CD14-positive monocyte (primary cell): ENCODE data around the gene POLR2B. TPM values are rescaled to one million over a fixed set of nuclear protein-coding genes. Genes with fewer than 3 reads are reported as not detected.

ENCODE experiments used
- DNase-seq, 3 donors: peaks; one replicate each; pipeline ENCODE4 v3.0.0-alpha.2; 2011 to 2022
- H2AFZ ChIP-seq: 2 replicates; pipeline ENCODE4 v1.6.0; 2012; ENCODE audit warnings: mild to moderate bottlenecking, low read depth, low read length, inconsistent platforms; ENCODE audit not compliant: insufficient read depth, poor library complexity, severe bottlenecking
- H3K27ac ChIP-seq, 2 donors: 1 replicate in 1 of 2; 2 replicates in 1 of 2; pipeline ENCODE4 v1.5.1; 2012 to 2013; ENCODE audit warnings: low read length in 2 of 2, control low read depth in 1 of 2, inconsistent platforms in 1 of 2, low read depth in 1 of 2, mild to moderate bottlenecking in 1 of 2
- H3K27me3 ChIP-seq, 2 donors: one replicate each; pipeline versions ENCODE4 v1.6.0 to v1.6.1; 2011 to 2013; ENCODE audit warnings: low read length in 2 of 2; ENCODE audit not compliant: control insufficient read depth in 2 of 2, insufficient read depth in 2 of 2
- H3K36me3 ChIP-seq, 2 donors: replicated peaks in 1 of 2; 1 replicate in 1 of 2; 2 replicates in 1 of 2; pipeline versions ENCODE4 v1.5.1 to v1.6.1; 2012 to 2013; ENCODE audit warnings: low read length in 2 of 2, control low read depth in 1 of 2, inconsistent platforms in 1 of 2, mild to moderate bottlenecking in 1 of 2; ENCODE audit not compliant: insufficient read depth in 2 of 2, control insufficient read depth in 1 of 2
- H3K4me1 ChIP-seq, 2 donors: 1 replicate in 1 of 2; 2 replicates in 1 of 2; pipeline versions ENCODE4 v1.5.1 to v1.6.1; 2012 to 2013; ENCODE audit warnings: low read length in 2 of 2, control low read depth in 1 of 2, inconsistent platforms in 1 of 2, mild to moderate bottlenecking in 1 of 2, moderate library complexity in 1 of 2; ENCODE audit not compliant: insufficient read depth in 2 of 2, control insufficient read depth in 1 of 2
- H3K4me2 ChIP-seq: replicated peaks from 2 replicates; pipeline ENCODE3; 2012; ENCODE audit warnings: low read length, moderate library complexity, mild to moderate bottlenecking; ENCODE audit not compliant: poor library complexity, severe bottlenecking; ENCODE audit errors: extremely low read depth
- H3K4me3 ChIP-seq, 3 experiments: fragments of 200-600 bp in 1 of 3; sonication (generic) in 1 of 3; replicated peaks in 1 of 3; 1 replicate in 2 of 3; 2 replicates in 1 of 3; pipeline ENCODE4 v1.5.1; 2011 to 2013; ENCODE audit warnings: low read length in 3 of 3, mild to moderate bottlenecking in 3 of 3, control low read depth in 2 of 3, low read depth in 2 of 3, inconsistent platforms in 1 of 3, moderate library complexity in 1 of 3
- H3K79me2 ChIP-seq: 2 replicates; pipeline ENCODE4 v1.6.0; 2012; ENCODE audit warnings: mild to moderate bottlenecking, control low read depth, inconsistent platforms, low read length, moderate library complexity; ENCODE audit not compliant: insufficient read depth
- H3K9ac ChIP-seq: 2 replicates; pipeline ENCODE4 v1.6.0; 2017; ENCODE audit warnings: low read length, mild to moderate bottlenecking; ENCODE audit not compliant: insufficient read depth, poor library complexity, severe bottlenecking
- H3K9me3 ChIP-seq, 2 donors: replicated peaks in 1 of 2; 1 replicate in 1 of 2; 2 replicates in 1 of 2; pipeline versions ENCODE4 v1.5.1 to v1.6.1; 2012 to 2013; ENCODE audit warnings: low read length in 2 of 2, control low read depth in 1 of 2; ENCODE audit not compliant: control insufficient read depth in 1 of 2, insufficient read depth in 1 of 2
- H4K20me1 ChIP-seq: 2 replicates; pipeline ENCODE4 v1.6.0; 2012; ENCODE audit warnings: mild to moderate bottlenecking, low read length, control low read depth, moderate library complexity; ENCODE audit not compliant: insufficient read depth
- H3K27ac Mint-ChIP-seq, 7 donors: one replicate each; pipeline ENCODE4 v1.8.0; 2020; ENCODE audit warnings: mild to moderate bottlenecking in 7 of 7, mixed read lengths in 7 of 7, moderate library complexity in 6 of 7, inconsistent platforms in 2 of 7
- H3K27me3 Mint-ChIP-seq, 3 donors: one replicate each; pipeline ENCODE4 v1.8.0; 2021 to 2022; ENCODE audit warnings: low read depth in 3 of 3, mild to moderate bottlenecking in 3 of 3, mixed read lengths in 3 of 3, moderate library complexity in 3 of 3, inconsistent platforms in 1 of 3
- H3K36me3 Mint-ChIP-seq, 2 donors: one replicate each; pipeline ENCODE4 v1.8.0; 2020; ENCODE audit warnings: mixed read lengths in 2 of 2, inconsistent platforms in 1 of 2, mild to moderate bottlenecking in 1 of 2
- H3K4me1 Mint-ChIP-seq: one replicate; pipeline ENCODE4 v1.8.0; 2020; ENCODE audit warnings: mild to moderate bottlenecking, mixed read lengths
- H3K4me3 Mint-ChIP-seq, 2 donors: one replicate each; pipeline ENCODE4 v1.8.0; 2020; ENCODE audit warnings: mild to moderate bottlenecking in 2 of 2, mixed read lengths in 2 of 2, moderate library complexity in 1 of 2
- H3K9me3 Mint-ChIP-seq, 7 donors: one replicate each; pipeline ENCODE4 v1.8.0; 2020 to 2022; ENCODE audit warnings: mixed read lengths in 7 of 7, mild to moderate bottlenecking in 6 of 7, moderate library complexity in 6 of 7, inconsistent platforms in 2 of 7
- WGBS: methylation state at CpG from one replicate; pipeline ENCODE4 v1.1.5; 2013; ENCODE audit warnings: missing lambda C conversion rate; ENCODE audit not compliant: insufficient coverage; 5-methylcytosine and 5-hydroxymethylcytosine counted together
- intact Hi-C, 2 donors: fragments of 100-400 bp; cut with micrococcal nuclease; formaldehyde crosslinking; loops; one replicate each; pipeline versions ENCODE4 v1.15.0 to v1.15.1; 2023
- polyA plus RNA-seq, 3 donors: library from polyadenylated mRNA; depleted of rRNA in 1 of 3; unstranded in 2 of 3; stranded (reverse) in 1 of 3; fragments of 300-500 nt in 2 of 3; fragments of >200 nt in 1 of 3; fragmentation: Illumina TruSeq in 2 of 3; gene quantifications; 1 replicate in 2 of 3; 2 replicates in 1 of 3; pipeline ENCODE4 v1.2.3, GENCODE V29; 2012 to 2021
- TF ChIP-seq, protein P1 (sequence below): fragments of 200-600 bp; IDR thresholded peaks from one replicate; pipeline ENCODE4 v1.8.0; 2022; ENCODE audit warnings: antibody characterized with exemption, mild to moderate bottlenecking

POLR2B gene
- polyA plus RNA-seq, 3 donors = 29.0 to 42.1 (median 36.1) TPM

DNA sequence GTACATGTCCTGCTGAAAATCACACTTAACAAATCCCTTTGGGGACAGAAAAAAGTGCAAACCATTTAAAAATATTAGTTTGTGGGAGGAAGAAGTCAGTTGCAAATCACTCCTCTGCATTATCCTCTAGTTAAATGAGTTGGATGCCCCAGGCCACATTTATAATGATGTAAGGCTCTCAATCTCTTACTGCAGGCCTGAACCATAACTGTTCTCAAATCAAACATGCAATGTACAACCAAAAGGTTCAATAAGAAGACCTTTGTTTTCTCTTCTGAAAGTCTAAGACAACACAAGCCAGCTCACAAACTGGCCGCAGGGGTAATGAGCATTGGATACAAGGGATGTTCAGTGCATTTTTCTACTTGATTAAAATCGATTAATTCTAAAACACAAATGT is 91.8 kb downstream of the POLR2B start:
- DNase-seq = no peak
- Mint-ChIP-seq H3K4me1 (peaks cover 23% of the 10 kb centered on the region), H3K4me3 (no peak overlapping the region), H3K9me3 (no peaks in the 10 kb centered on the region), H3K27me3 (no peaks in the 10 kb centered on the region), H3K27ac (peak overlapping the region in 2 of 7 donors; percentile 25 to 35), H3K36me3 (peaks cover 10 to 15% of the 10 kb centered on the region in 2 donors)
- TF ChIP-seq, protein P1, sequence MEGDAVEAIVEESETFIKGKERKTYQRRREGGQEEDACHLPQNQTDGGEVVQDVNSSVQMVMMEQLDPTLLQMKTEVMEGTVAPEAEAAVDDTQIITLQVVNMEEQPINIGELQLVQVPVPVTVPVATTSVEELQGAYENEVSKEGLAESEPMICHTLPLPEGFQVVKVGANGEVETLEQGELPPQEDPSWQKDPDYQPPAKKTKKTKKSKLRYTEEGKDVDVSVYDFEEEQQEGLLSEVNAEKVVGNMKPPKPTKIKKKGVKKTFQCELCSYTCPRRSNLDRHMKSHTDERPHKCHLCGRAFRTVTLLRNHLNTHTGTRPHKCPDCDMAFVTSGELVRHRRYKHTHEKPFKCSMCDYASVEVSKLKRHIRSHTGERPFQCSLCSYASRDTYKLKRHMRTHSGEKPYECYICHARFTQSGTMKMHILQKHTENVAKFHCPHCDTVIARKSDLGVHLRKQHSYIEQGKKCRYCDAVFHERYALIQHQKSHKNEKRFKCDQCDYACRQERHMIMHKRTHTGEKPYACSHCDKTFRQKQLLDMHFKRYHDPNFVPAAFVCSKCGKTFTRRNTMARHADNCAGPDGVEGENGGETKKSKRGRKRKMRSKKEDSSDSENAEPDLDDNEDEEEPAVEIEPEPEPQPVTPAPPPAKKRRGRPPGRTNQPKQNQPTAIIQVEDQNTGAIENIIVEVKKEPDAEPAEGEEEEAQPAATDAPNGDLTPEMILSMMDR = no peak
- H3K4me1 ChIP-seq = peaks cover 13 to 15% of the 10 kb centered on the region in 2 donors
- intact Hi-C loops = no loop called here
- no peaks in the 10 kb centered on the region for H4K20me1 ChIP-seq
- no peak overlapping the region for H3K4me3 ChIP-seq
- H2AFZ ChIP-seq = no peak overlapping the region
- H3K27ac ChIP-seq = peak overlapping the region in 1 of 2 donors; percentile 50
- H3K4me2 ChIP-seq = no peak overlapping the region
- no CpG with 5 or more reads among the region's 2 CpGs for WGBS
- H3K9ac ChIP-seq = no peak overlapping the region
- no peaks in the 10 kb centered on the region for H3K9me3 ChIP-seq
- peaks cover 49% of the 10 kb centered on the region for H3K79me2 ChIP-seq
- no peaks in the 10 kb centered on the region for H3K36me3 ChIP-seq
- H3K27me3 ChIP-seq = no peaks in the 10 kb centered on the region

DNA sequence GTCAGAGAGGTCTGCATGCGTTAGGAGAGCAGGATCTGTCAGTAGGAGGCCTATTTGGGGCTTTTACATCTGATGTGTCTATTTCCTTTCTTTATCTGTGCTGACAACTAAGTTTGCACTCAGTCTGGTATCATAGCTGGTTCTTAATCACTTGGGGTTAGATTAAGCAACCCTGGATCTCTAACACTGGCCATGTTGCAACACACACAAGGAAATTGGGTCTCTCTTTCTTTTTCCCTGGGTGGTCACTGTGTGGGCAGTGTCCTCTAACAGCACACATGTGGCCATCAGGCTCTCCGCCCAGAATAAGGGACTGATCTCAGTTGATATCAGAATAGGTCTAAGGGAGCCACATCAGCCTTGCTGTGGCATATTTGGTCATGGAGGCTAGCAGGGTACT is 92.6 kb downstream of the POLR2B start:
- Histone ChIP-seq H3K9me3 (no peaks in the 10 kb centered on the region), H3K36me3 (no peaks in the 10 kb centered on the region), H3K4me3 (no peak overlapping the region), H4K20me1 (no peaks in the 10 kb centered on the region), H3K4me1 (peaks cover 13 to 15% of the 10 kb centered on the region in 2 donors), H3K27ac (peak overlapping the region in 1 of 2 donors; percentile 50), H3K9ac (no peak overlapping the region), H3K27me3 (no peaks in the 10 kb centered on the region), H2AFZ (no peak overlapping the region), H3K4me2 (peak overlapping the region; percentile 4), H3K79me2 (peaks cover 49% of the 10 kb centered on the region)
- no peaks in the 10 kb centered on the region for H3K27me3 Mint-ChIP-seq
- TF ChIP-seq, protein P1 = no peak
- peak overlapping the region; percentile 7 to 66 (median 60) for H3K27ac Mint-ChIP-seq
- H3K36me3 Mint-ChIP-seq = peaks cover 6 to 12% of the 10 kb centered on the region in 2 donors
- peaks cover 23% of the 10 kb centered on the region for H3K4me1 Mint-ChIP-seq
- no CpG with 5 or more reads among the region's 2 CpGs for WGBS
- H3K4me3 Mint-ChIP-seq = no peak overlapping the region
- DNase-seq = peak; percentile 6 to 49 (median 20)
- no peaks in the 10 kb centered on the region for H3K9me3 Mint-ChIP-seq
- intact Hi-C loops = no loop called here
